Stomach (tissue), 4 donors: ENCODE results near the gene ZNF322.

ENCODE experiments used
- EP300 ChIP-seq: sonication (generic); formaldehyde crosslinking; IDR thresholded peaks from one replicate; pipeline ENCODE4 v1.6.1; 2017; ENCODE audit warnings: antibody characterized with exemption
- POLR2A ChIP-seq, 4 donors: fragments of 450-650 bp; IDR thresholded peaks; one replicate each; pipeline ENCODE4 v1.6.1; 2016; ENCODE audit warnings: antibody characterized with exemption in 4 of 4, control low read depth in 2 of 4, mild to moderate bottlenecking in 1 of 4, moderate library complexity in 1 of 4
- POLR2AphosphoS5 ChIP-seq, 3 donors: sonication (generic); formaldehyde crosslinking; IDR thresholded peaks; one replicate each; pipeline ENCODE4 v1.6.1; 2016; ENCODE audit warnings: antibody characterized with exemption in 3 of 3
- TF ChIP-seq, protein P1 (sequence below), 7 experiments: fragments of 450-650 bp in 4 of 7; fragments of 200-600 bp in 3 of 7; sonication (generic) in 3 of 7; IDR thresholded peaks; one replicate each; pipeline ENCODE4 v1.5.1; 2016 to 2019; ENCODE audit warnings: antibody characterized with exemption in 7 of 7, control low read depth in 2 of 7, mild to moderate bottlenecking in 1 of 7

DNA sequence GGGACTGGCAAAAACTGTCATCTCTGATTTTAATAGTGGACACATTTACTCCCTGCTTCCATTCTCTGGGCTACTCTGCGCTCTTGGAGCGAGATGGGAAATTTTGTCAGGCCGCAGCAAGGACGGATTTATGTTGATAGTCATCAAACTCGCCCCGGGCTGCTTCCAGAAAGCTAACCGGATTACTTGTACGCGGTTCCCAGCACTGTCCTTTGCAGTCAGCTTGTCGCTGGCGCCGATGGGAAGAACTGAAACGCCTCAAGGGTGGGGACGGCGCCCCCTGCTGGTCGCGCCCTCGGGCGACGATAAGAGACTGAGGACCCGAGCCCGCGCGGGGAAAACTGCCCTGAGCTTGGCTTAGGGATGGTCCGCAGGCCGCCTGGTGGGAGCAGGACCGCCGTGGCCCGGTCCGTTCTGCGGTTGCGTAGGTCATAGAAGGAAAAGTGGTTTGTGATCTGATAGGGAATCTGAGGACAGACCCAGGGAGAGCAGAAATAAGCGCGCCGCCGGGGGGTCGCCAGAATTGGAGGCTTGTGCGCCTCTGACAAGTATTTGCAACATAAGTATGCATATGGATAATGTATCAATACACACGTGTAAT lies 63.8 kb downstream of the ZNF322 start:
- TF ChIP-seq, protein P1, sequence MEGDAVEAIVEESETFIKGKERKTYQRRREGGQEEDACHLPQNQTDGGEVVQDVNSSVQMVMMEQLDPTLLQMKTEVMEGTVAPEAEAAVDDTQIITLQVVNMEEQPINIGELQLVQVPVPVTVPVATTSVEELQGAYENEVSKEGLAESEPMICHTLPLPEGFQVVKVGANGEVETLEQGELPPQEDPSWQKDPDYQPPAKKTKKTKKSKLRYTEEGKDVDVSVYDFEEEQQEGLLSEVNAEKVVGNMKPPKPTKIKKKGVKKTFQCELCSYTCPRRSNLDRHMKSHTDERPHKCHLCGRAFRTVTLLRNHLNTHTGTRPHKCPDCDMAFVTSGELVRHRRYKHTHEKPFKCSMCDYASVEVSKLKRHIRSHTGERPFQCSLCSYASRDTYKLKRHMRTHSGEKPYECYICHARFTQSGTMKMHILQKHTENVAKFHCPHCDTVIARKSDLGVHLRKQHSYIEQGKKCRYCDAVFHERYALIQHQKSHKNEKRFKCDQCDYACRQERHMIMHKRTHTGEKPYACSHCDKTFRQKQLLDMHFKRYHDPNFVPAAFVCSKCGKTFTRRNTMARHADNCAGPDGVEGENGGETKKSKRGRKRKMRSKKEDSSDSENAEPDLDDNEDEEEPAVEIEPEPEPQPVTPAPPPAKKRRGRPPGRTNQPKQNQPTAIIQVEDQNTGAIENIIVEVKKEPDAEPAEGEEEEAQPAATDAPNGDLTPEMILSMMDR (IDR thresholded peaks at IDR 0.05), result peak in 5 of 7 experiments; percentile 85 to 96 (median 85)
- TF ChIP-seq POLR2AphosphoS5 (IDR thresholded peaks at IDR 0.05) (peak; percentile 43 to 74 (median 46)), POLR2A (IDR thresholded peaks at IDR 0.05) (no peak), EP300 (no peak)
